DOHH2 (cell line): Measurements from ENCODE around the gene BPIFA1.

Experiments
- H3F3A ChIP-seq: fragments of 200-600 bp; sonication (generic), shearing (Covaris generic); 2 replicates; pipeline ENCODE4 v1.6.0; 2016; ENCODE audit warnings: antibody characterized with exemption, mild to moderate bottlenecking; ENCODE audit not compliant: control insufficient read depth, insufficient read depth
- H3K27ac ChIP-seq: fragments of 200-600 bp; sonication (generic); 2 replicates; pipeline ENCODE4 v1.5.1; 2014; ENCODE audit warnings: low read depth, mild to moderate bottlenecking, low read length, moderate library complexity
- H3K27me3 ChIP-seq: fragments of 200-600 bp; sonication (generic); 2 replicates; pipeline ENCODE4 v1.6.1; 2014; ENCODE audit warnings: mild to moderate bottlenecking, low read length, mixed read lengths; ENCODE audit not compliant: control insufficient read depth
- H3K36me3 ChIP-seq: fragments of 200-600 bp; sonication (generic); 2 replicates; pipeline ENCODE4 v1.6.1; 2014; ENCODE audit warnings: mild to moderate bottlenecking, low read length, moderate library complexity, mixed read lengths; ENCODE audit not compliant: control insufficient read depth
- H3K4me1 ChIP-seq: fragments of 200-600 bp; sonication (generic); 2 replicates; pipeline ENCODE4 v1.6.1; 2014; ENCODE audit warnings: mild to moderate bottlenecking, low read length, mixed read lengths; ENCODE audit not compliant: control insufficient read depth
- H3K4me2 ChIP-seq: fragments of 200-600 bp; sonication (generic); 2 replicates; pipeline ENCODE4 v1.6.0; 2014; ENCODE audit warnings: mild to moderate bottlenecking, low read length, moderate library complexity
- H3K4me3 ChIP-seq: fragments of 200-600 bp; sonication (generic); 2 replicates; pipeline ENCODE4 v1.5.1; 2014; ENCODE audit warnings: mild to moderate bottlenecking, low read length, mixed read lengths
- H3K79me2 ChIP-seq: fragments of 200-600 bp; sonication (generic); 2 replicates; pipeline ENCODE4 v1.6.1; 2014; ENCODE audit warnings: mild to moderate bottlenecking, low read length, mixed read lengths; ENCODE audit not compliant: control insufficient read depth
- H3K9me2 ChIP-seq: fragments of 200-600 bp; sonication (generic); replicated peaks from 2 replicates; pipeline ENCODE4 v1.6.1; 2014; ENCODE audit warnings: mild to moderate bottlenecking, low read length, mixed read lengths; ENCODE audit not compliant: control insufficient read depth
- H3K9me3 ChIP-seq: fragments of 200-600 bp; sonication (generic); 2 replicates; pipeline ENCODE4 v1.6.1; 2014; ENCODE audit warnings: antibody characterized with exemption, low read length, mixed read lengths; ENCODE audit not compliant: control insufficient read depth, insufficient read depth
- H4K20me1 ChIP-seq: fragments of 200-600 bp; sonication (generic); 2 replicates; pipeline ENCODE4 v1.6.0; 2014; ENCODE audit warnings: low read depth, mild to moderate bottlenecking, antibody characterized with exemption, low read length, moderate library complexity; ENCODE audit not compliant: control insufficient read depth, insufficient read depth
- CTCF ChIP-seq: fragments of 200-600 bp; sonication (generic); IDR thresholded peaks from one replicate; pipeline ENCODE4 v1.5.1; 2014; ENCODE audit warnings: antibody characterized with exemption, mild to moderate bottlenecking, low read depth, low read length; ENCODE audit not compliant: poor library complexity, severe bottlenecking
- EZH2phosphoT487 ChIP-seq: fragments of 200-600 bp; sonication (generic); IDR thresholded peaks from 2 replicates; pipeline ENCODE4 v1.6.1; 2017; ENCODE audit warnings: borderline replicate concordance, mild to moderate bottlenecking, antibody characterized with exemption, low read length, moderate library complexity, mixed read lengths

Gene BPIFA1

GRCh38 chr20:33281550-33282146 is 45.9 kb downstream of the BPIFA1 start:
- no peak for TF ChIP-seq EZH2phosphoT487
- TF ChIP-seq CTCF, result no peak
- Histone ChIP-seq H4K20me1 (no peaks in the 10 kb centered on the region), H3K4me1 (no peaks in the 10 kb centered on the region)

GRCh38 chr20:33282196-33282934 is 46.6 kb downstream of the BPIFA1 start:
- no peaks in the 10 kb centered on the region for H3K9me3 ChIP-seq
- H3F3A ChIP-seq, result no peaks in the 10 kb centered on the region
- peaks cover 11% of the 10 kb centered on the region for H3K27me3 ChIP-seq
- TF ChIP-seq CTCF, result no peak
- no peaks in the 10 kb centered on the region for H3K79me2 ChIP-seq
- H3K4me1 ChIP-seq, result no peaks in the 10 kb centered on the region
- no peak overlapping the region for H3K4me2 ChIP-seq
- no peak overlapping the region for H3K27ac ChIP-seq
- no peaks in the 10 kb centered on the region for H3K9me2 ChIP-seq
- no peaks in the 10 kb centered on the region for H4K20me1 ChIP-seq
- no peak overlapping the region for H3K4me3 ChIP-seq
- H3K36me3 ChIP-seq, result no peaks in the 10 kb centered on the region

More at GRCh38 chr20:33281550-33282146, 45.9 kb downstream of the BPIFA1 start:
- no peak overlapping the region for H3K27ac ChIP-seq
- no peaks in the 10 kb centered on the region for H3K9me2 ChIP-seq
- no peaks in the 10 kb centered on the region for H3K36me3 ChIP-seq
- no peak overlapping the region for H3K4me3 ChIP-seq
- H3F3A ChIP-seq, result no peaks in the 10 kb centered on the region
- H3K9me3 ChIP-seq, result no peaks in the 10 kb centered on the region
- H3K4me2 ChIP-seq, result no peak overlapping the region
- no peaks in the 10 kb centered on the region for H3K79me2 ChIP-seq
- H3K27me3 ChIP-seq, result peaks cover 12% of the 10 kb centered on the region

- Histone ChIP-seq H3K4me2 (no peak within 1 kb of the TSS), H3K27ac (no peak within 1 kb of the TSS)
Measured at GRCh38 chr20:33282991-33283555, 47.3 kb downstream of the BPIFA1 start, which contains the start of gene BPIFB1. Gene BPIFB1 (plus strand): TSS chr20:33283214. CDS start chr20:33286074, 2,860 bp downstream.

More at GRCh38 chr20:33282991-33283555, 47.3 kb downstream of the BPIFA1 start, which contains the start of gene BPIFB1:
- Histone ChIP-seq H3K4me3 (no peak within 1 kb of the TSS), H3K27me3 (peaks cover 4% of the 10 kb centered on the region), H4K20me1 (no peaks in the 10 kb centered on the region), H3K4me1 (no peaks in the 10 kb centered on the region), H3K36me3 (no peaks in the 10 kb centered on the region), H3K9me2 (no peaks in the 10 kb centered on the region), H3K79me2 (no peaks in the 10 kb centered on the region), H3F3A (no peaks in the 10 kb centered on the region), H3K9me3 (no peaks in the 10 kb centered on the region)
- TF ChIP-seq CTCF (no peak), EZH2phosphoT487 (no peak)
